ENCODE measurements around the gene TM9SF2.

TM9SF2 gene

GRCh38 chr13:99563404-99563803 is 62.1 kb downstream of the TM9SF2 start:
- H3K27me3 ChIP-seq (ENCODE audit: insufficient read depth, low read length) = no peaks in the 10 kb centered on the region
- peaks cover 58% of the 10 kb centered on the region for H3K36me3 ChIP-seq (ENCODE audit: insufficient read depth, low read length)
- TF ChIP-seq EZH2 (IDR thresholded peaks at IDR 0.05; ENCODE audit: borderline replicate concordance, low read length) (no peak), CTCF (IDR thresholded peaks at IDR 0.05; ENCODE audit: low read length) (no peak)
- H3K27ac ChIP-seq (ENCODE audit: low read depth, low read length, poor library complexity, severe bottlenecking) = no peak overlapping the region
- no peak overlapping the region for H3K4me3 ChIP-seq (ENCODE audit: low read depth, low read length, poor library complexity, severe bottlenecking)
- H4K20me1 ChIP-seq (ENCODE audit: insufficient read depth, low read length) = no peaks in the 10 kb centered on the region
- no peak overlapping the region for H3K4me2 ChIP-seq (ENCODE audit: low read length)
- H2AFZ ChIP-seq (ENCODE audit: low read length) = no peak overlapping the region
- H3K9me2 ChIP-seq (ENCODE audit: low read depth, low read length) = no peaks in the 10 kb centered on the region
- peaks cover 6% of the 10 kb centered on the region; the same call in 1 of the 2 replicates for H3K9me3 ChIP-seq (ENCODE audit: low read length)
- no peaks in the 10 kb centered on the region for H3K79me2 ChIP-seq (ENCODE audit: insufficient read depth, low read length)
- H3K4me1 ChIP-seq (ENCODE audit: insufficient read depth, low read length, severe bottlenecking) = no peaks in the 10 kb centered on the region
- no peak overlapping the region for H3K9ac ChIP-seq (ENCODE audit: low read length)
- no peaks in the 10 kb centered on the region for H3F3A ChIP-seq (ENCODE audit: insufficient read depth, low read length)

GRCh38 chr13:99564386-99564785 is 63.1 kb downstream of the TM9SF2 start:
- H3K4me1 ChIP-seq (ENCODE audit: insufficient read depth, low read length, severe bottlenecking) = no peaks in the 10 kb centered on the region
- TF ChIP-seq CTCF (IDR thresholded peaks at IDR 0.05; ENCODE audit: low read length) (no peak), EZH2 (IDR thresholded peaks at IDR 0.05; ENCODE audit: borderline replicate concordance, low read length) (no peak)
- H3K4me3 ChIP-seq (ENCODE audit: low read depth, low read length, poor library complexity, severe bottlenecking) = no peak overlapping the region
- H3K9me3 ChIP-seq (ENCODE audit: low read length) = peaks cover 6% of the 10 kb centered on the region; the same call in 1 of the 2 replicates
- H3K9ac ChIP-seq (ENCODE audit: low read length) = no peak overlapping the region
- no peaks in the 10 kb centered on the region for H3K79me2 ChIP-seq (ENCODE audit: insufficient read depth, low read length)
- H3K36me3 ChIP-seq (ENCODE audit: insufficient read depth, low read length) = peaks cover 49% of the 10 kb centered on the region
- H3K27ac ChIP-seq (ENCODE audit: low read depth, low read length, poor library complexity, severe bottlenecking) = no peak overlapping the region
- no peaks in the 10 kb centered on the region for H3K9me2 ChIP-seq (ENCODE audit: low read depth, low read length)
- no peaks in the 10 kb centered on the region for H3K27me3 ChIP-seq (ENCODE audit: insufficient read depth, low read length)
- no peaks in the 10 kb centered on the region for H3F3A ChIP-seq (ENCODE audit: insufficient read depth, low read length)
- H4K20me1 ChIP-seq (ENCODE audit: insufficient read depth, low read length) = no peaks in the 10 kb centered on the region
- H3K4me2 ChIP-seq (ENCODE audit: low read length) = no peak overlapping the region
- no peak overlapping the region for H2AFZ ChIP-seq (ENCODE audit: low read length)

- H3K27ac ChIP-seq (ENCODE audit: low read depth, low read length, poor library complexity, severe bottlenecking) = no peak overlapping the region
- H3K9me2 ChIP-seq (ENCODE audit: low read depth, low read length) = no peaks in the 10 kb centered on the region
- H3K9ac ChIP-seq (ENCODE audit: low read length) = no peak overlapping the region
- peaks cover 6% of the 10 kb centered on the region; the same call in 1 of the 2 replicates for H3K9me3 ChIP-seq (ENCODE audit: low read length)
- H3K36me3 ChIP-seq (ENCODE audit: insufficient read depth, low read length) = peaks cover 39% of the 10 kb centered on the region
- no peaks in the 10 kb centered on the region for H4K20me1 ChIP-seq (ENCODE audit: insufficient read depth, low read length)
- H2AFZ ChIP-seq (ENCODE audit: low read length) = no peak overlapping the region
- no peak overlapping the region for H3K4me3 ChIP-seq (ENCODE audit: low read depth, low read length, poor library complexity, severe bottlenecking)
- H3K27me3 ChIP-seq (ENCODE audit: insufficient read depth, low read length) = no peaks in the 10 kb centered on the region
- H3F3A ChIP-seq (ENCODE audit: insufficient read depth, low read length) = no peaks in the 10 kb centered on the region
- no peak overlapping the region for H3K4me2 ChIP-seq (ENCODE audit: low read length)
- TF ChIP-seq EZH2 (IDR thresholded peaks at IDR 0.05; ENCODE audit: borderline replicate concordance, low read length) (no peak), CTCF (IDR thresholded peaks at IDR 0.05; ENCODE audit: low read length) (no peak)
- H3K4me1 ChIP-seq (ENCODE audit: insufficient read depth, low read length, severe bottlenecking) = no peaks in the 10 kb centered on the region
- H3K79me2 ChIP-seq (ENCODE audit: insufficient read depth, low read length) = no peaks in the 10 kb centered on the region
Observed at GRCh38 chr13:99565478-99566124, 64.3 kb downstream of the TM9SF2 start.

All from OCI-LY1 (cell line).